Neural cell (in vitro differentiated cells): ENCODE data around the gene B4GALT5.
"Not testable (repeated sequence)": the region's sequence is repeated elsewhere in the genome, so short reads cannot be mapped to it uniquely, and the experiment has no call there.

Experiments used
- POLR2AphosphoS5 ChIP-seq: IDR thresholded peaks from 2 replicates; pipeline ENCODE4 v1.6.1; 2012
- RAD21 ChIP-seq: fragments of 450-650 bp; conservative IDR thresholded peaks from 2 replicates; pipeline ENCODE4 v1.6.1; 2014; ENCODE audit warnings: antibody characterized with exemption, mild to moderate bottlenecking, moderate library complexity
- TF ChIP-seq, protein P1 (sequence below): fragments of 450-650 bp; IDR thresholded peaks from 2 replicates; pipeline ENCODE4 v1.5.1; 2014; ENCODE audit warnings: antibody characterized with exemption, mild to moderate bottlenecking, moderate library complexity; ENCODE audit not compliant: poor library complexity, severe bottlenecking

DNA sequence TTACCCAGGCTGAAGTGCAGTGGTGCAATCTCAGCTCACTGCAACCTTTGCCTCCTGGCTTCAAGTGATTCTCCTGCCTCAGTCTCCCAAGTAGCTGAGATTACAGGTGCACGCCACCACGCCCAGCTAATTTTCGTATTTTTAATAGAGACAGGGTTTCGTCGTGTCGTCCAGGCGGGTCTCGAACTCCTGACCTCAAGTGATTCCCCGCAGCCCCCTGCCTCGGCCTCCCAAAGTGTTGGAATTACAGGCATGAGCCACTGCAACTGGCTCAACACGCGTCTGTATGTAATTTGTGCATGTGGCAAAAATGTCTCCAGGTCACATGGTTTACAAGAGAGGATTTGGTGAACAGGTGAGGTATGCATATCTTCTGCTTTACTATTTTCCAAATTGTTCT lies 7.6 kb upstream of the B4GALT5 start:
- TF ChIP-seq, protein P1, sequence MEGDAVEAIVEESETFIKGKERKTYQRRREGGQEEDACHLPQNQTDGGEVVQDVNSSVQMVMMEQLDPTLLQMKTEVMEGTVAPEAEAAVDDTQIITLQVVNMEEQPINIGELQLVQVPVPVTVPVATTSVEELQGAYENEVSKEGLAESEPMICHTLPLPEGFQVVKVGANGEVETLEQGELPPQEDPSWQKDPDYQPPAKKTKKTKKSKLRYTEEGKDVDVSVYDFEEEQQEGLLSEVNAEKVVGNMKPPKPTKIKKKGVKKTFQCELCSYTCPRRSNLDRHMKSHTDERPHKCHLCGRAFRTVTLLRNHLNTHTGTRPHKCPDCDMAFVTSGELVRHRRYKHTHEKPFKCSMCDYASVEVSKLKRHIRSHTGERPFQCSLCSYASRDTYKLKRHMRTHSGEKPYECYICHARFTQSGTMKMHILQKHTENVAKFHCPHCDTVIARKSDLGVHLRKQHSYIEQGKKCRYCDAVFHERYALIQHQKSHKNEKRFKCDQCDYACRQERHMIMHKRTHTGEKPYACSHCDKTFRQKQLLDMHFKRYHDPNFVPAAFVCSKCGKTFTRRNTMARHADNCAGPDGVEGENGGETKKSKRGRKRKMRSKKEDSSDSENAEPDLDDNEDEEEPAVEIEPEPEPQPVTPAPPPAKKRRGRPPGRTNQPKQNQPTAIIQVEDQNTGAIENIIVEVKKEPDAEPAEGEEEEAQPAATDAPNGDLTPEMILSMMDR = not testable (repeated sequence)
- not testable (repeated sequence) for TF ChIP-seq POLR2AphosphoS5, RAD21
